Measurements from ENCODE around the gene NEB.

DNA sequence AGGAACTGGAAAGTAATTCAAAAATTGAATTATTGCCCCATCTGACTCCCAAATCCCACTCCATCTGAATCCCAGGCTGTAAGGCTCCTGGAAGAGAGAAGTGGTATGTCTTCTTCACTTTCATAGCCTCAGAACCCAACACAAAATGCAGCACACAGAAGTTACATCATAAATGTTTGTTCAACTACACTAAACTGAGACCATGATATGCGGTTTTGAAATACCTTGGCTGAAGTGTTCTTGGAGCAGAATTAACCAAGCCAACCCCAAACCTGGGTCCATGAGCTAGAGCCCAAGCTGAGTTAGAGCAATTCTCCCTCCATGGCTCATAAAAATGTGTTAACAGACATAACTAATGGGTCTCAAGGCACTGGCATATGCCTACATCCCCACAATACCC, 23.3 kb downstream of the NEB start:
- no peak for TF ChIP-seq EZH2 (optimal IDR thresholded peaks at IDR 0.05; ENCODE audit: low read depth, low read length)
- TF ChIP-seq, protein P1, sequence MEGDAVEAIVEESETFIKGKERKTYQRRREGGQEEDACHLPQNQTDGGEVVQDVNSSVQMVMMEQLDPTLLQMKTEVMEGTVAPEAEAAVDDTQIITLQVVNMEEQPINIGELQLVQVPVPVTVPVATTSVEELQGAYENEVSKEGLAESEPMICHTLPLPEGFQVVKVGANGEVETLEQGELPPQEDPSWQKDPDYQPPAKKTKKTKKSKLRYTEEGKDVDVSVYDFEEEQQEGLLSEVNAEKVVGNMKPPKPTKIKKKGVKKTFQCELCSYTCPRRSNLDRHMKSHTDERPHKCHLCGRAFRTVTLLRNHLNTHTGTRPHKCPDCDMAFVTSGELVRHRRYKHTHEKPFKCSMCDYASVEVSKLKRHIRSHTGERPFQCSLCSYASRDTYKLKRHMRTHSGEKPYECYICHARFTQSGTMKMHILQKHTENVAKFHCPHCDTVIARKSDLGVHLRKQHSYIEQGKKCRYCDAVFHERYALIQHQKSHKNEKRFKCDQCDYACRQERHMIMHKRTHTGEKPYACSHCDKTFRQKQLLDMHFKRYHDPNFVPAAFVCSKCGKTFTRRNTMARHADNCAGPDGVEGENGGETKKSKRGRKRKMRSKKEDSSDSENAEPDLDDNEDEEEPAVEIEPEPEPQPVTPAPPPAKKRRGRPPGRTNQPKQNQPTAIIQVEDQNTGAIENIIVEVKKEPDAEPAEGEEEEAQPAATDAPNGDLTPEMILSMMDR (IDR thresholded peaks at IDR 0.05; ENCODE audit: low read length) = no peak
- TF ChIP-seq EZH2phosphoT487 (IDR thresholded peaks at IDR 0.05; ENCODE audit: low read length) = no peak

Measured in MM.1S (cell line).